H1 (cell line): Measurements from ENCODE around the gene BEST1. TPM values are rescaled to one million over a fixed set of nuclear protein-coding genes. Genes with fewer than 3 reads are reported as not detected.

ENCODE experiments used
- JUND ChIP-seq: IDR thresholded peaks from 2 replicates; pipeline ENCODE4 v1.6.1; 2011; ENCODE audit warnings: mild to moderate bottlenecking, improper control_type of control experiment, low read length
- TBP ChIP-seq: IDR thresholded peaks from 2 replicates; pipeline ENCODE4 v1.6.1; 2011; ENCODE audit warnings: low read depth, low read length, improper control_type of control experiment
- polyA plus RNA-seq, 7 experiments: library from polyadenylated mRNA; depleted of rRNA in 3 of 7; stranded (reverse) in 5 of 7; unstranded in 2 of 7; fragments of >200 nt in 5 of 7; fragments of 200-250 nt in 2 of 7; gene quantifications; 1 replicate in 5 of 7; 2 replicates in 1 of 7; 4 replicates in 1 of 7; pipeline versions ENCODE4 v1.2.1 to v1.2.3, GENCODE V29; 2011 to 2013; ENCODE audit warnings: missing spikeins in 2 of 7, mixed read lengths in 2 of 7
- total RNA-seq: library from RNA; stranded (reverse); fragmentation: NEBNext Ultra II Directional; extraction: Animal tissue kit (Norgen Biotek cat#: 25700); gene quantifications from 2 replicates; pipeline ENCODE4 v1.2.1, GENCODE V29; 2021

Gene BEST1
- total and polyA plus RNA-seq, 2 of the 8 experiments (the other 6 are each of a cell fraction or from before 2014, with no cell fraction given) = 0.22 to 0.62 TPM

GRCh38 chr11:61949169-61950034 lies 749 bp upstream of the BEST1 start (continued):
- TF ChIP-seq TBP = peak; percentile 48; the same call in 1 of the 2 replicates
- TF ChIP-seq JUND = peak; percentile 49; the same call in 1 of the 2 replicates
